ENCODE measurements around the gene OBSL1. TPM values are rescaled to one million over a fixed set of nuclear protein-coding genes. Genes with fewer than 3 reads are reported as not detected.

Gene OBSL1
- total RNA-seq, 1 experiment from 2014 or later = 23.1 TPM

- TF ChIP-seq, protein P1, sequence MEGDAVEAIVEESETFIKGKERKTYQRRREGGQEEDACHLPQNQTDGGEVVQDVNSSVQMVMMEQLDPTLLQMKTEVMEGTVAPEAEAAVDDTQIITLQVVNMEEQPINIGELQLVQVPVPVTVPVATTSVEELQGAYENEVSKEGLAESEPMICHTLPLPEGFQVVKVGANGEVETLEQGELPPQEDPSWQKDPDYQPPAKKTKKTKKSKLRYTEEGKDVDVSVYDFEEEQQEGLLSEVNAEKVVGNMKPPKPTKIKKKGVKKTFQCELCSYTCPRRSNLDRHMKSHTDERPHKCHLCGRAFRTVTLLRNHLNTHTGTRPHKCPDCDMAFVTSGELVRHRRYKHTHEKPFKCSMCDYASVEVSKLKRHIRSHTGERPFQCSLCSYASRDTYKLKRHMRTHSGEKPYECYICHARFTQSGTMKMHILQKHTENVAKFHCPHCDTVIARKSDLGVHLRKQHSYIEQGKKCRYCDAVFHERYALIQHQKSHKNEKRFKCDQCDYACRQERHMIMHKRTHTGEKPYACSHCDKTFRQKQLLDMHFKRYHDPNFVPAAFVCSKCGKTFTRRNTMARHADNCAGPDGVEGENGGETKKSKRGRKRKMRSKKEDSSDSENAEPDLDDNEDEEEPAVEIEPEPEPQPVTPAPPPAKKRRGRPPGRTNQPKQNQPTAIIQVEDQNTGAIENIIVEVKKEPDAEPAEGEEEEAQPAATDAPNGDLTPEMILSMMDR (conservative IDR thresholded peaks at IDR 0.05; ENCODE audit: low read depth, low read length) = no peak
- TF ChIP-seq EZH2 (IDR thresholded peaks at IDR 0.05; ENCODE audit: borderline replicate concordance, low read depth, low read length, poor library complexity, severe bottlenecking) = no peak
- DNase-seq (ENCODE audit: low spot score) = no peak
- no peaks in the 10 kb centered on the region for H3K4me1 ChIP-seq (ENCODE audit: insufficient read depth, low read length, poor library complexity, severe bottlenecking)
- ChIA-PET CTCF (no interaction called here), POLR2A (ENCODE audit: low non-redundant PET) (no interaction called here)
- H3K27ac ChIP-seq (ENCODE audit: low read depth, low read length, poor library complexity, severe bottlenecking) = no peak overlapping the region
- no peaks in the 10 kb centered on the region for H3K9me3 ChIP-seq (ENCODE audit: low read depth, low read length, poor library complexity, severe bottlenecking)
- H3K4me3 ChIP-seq (ENCODE audit: low read depth, low read length, poor library complexity, severe bottlenecking) = no peak overlapping the region
- H3K36me3 ChIP-seq (ENCODE audit: insufficient read depth, low read length, poor library complexity, severe bottlenecking) = no peaks in the 10 kb centered on the region
- no TSS peak for BruUV-seq (replicated peaks)
- intact Hi-C loops (cut with micrococcal nuclease; ENCODE audit: unreplicated experiment) = no loop called here
- H3K27me3 ChIP-seq (replicated peaks; ENCODE audit: insufficient read depth, low read depth, low read length, poor library complexity) = no peaks in the 10 kb centered on the region
Observed at GRCh38 chr2:219557791-219558785, 13.3 kb downstream of the OBSL1 start.

DNA sequence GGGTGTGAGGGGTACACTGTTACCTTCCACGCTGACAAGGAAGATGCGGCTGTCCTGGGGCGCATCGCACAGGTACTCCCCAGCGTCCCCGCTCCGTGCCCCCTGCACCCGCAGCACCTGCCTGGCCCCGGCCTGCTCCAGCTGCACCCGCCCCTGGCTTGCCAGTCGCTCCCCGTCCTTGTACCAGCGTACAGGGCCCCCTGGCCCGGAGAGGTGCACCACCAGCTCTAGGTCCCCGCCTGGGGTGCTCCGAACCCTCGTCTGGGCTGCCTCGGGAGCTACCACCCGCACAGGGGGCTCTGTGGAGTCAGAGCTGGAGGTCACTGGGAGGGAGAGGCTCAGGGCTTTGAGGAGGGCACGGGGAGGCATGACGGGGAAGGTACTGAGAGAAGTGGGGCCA, 14.0 kb downstream of the OBSL1 start:
- Histone ChIP-seq H3K4me3 (ENCODE audit: low read depth, low read length, poor library complexity, severe bottlenecking) (no peak overlapping the region), H3K27me3 (replicated peaks; ENCODE audit: insufficient read depth, low read depth, low read length, poor library complexity) (no peaks in the 10 kb centered on the region), H3K4me1 (ENCODE audit: insufficient read depth, low read length, poor library complexity, severe bottlenecking) (no peaks in the 10 kb centered on the region), H3K27ac (ENCODE audit: low read depth, low read length, poor library complexity, severe bottlenecking) (no peak overlapping the region), H3K9me3 (ENCODE audit: low read depth, low read length, poor library complexity, severe bottlenecking) (no peaks in the 10 kb centered on the region), H3K36me3 (ENCODE audit: insufficient read depth, low read length, poor library complexity, severe bottlenecking) (no peaks in the 10 kb centered on the region)
- no peak for DNase-seq (ENCODE audit: low spot score)
- intact Hi-C loops (cut with micrococcal nuclease; ENCODE audit: unreplicated experiment) = no loop called here
- no TSS peak for BruUV-seq (replicated peaks)
- TF ChIP-seq, protein P1 (conservative IDR thresholded peaks at IDR 0.05; ENCODE audit: low read depth, low read length) = no peak
- no peak for TF ChIP-seq EZH2 (IDR thresholded peaks at IDR 0.05; ENCODE audit: borderline replicate concordance, low read depth, low read length, poor library complexity, severe bottlenecking)
- ChIA-PET POLR2A (ENCODE audit: low non-redundant PET) (no interaction called here), CTCF (no interaction called here)

GRCh38 chr2:219556413-219556812, 14.9 kb downstream of the OBSL1 start:
- Histone ChIP-seq H3K36me3 (ENCODE audit: insufficient read depth, low read length, poor library complexity, severe bottlenecking) (no peaks in the 10 kb centered on the region), H3K9me3 (ENCODE audit: low read depth, low read length, poor library complexity, severe bottlenecking) (no peaks in the 10 kb centered on the region), H3K4me3 (ENCODE audit: low read depth, low read length, poor library complexity, severe bottlenecking) (no peak overlapping the region), H3K27me3 (replicated peaks; ENCODE audit: insufficient read depth, low read depth, low read length, poor library complexity) (no peaks in the 10 kb centered on the region), H3K4me1 (ENCODE audit: insufficient read depth, low read length, poor library complexity, severe bottlenecking) (no peaks in the 10 kb centered on the region), H3K27ac (ENCODE audit: low read depth, low read length, poor library complexity, severe bottlenecking) (no peak overlapping the region)
- ChIA-PET CTCF (no interaction called here), POLR2A (ENCODE audit: low non-redundant PET) (no interaction called here)
- no peak for DNase-seq (ENCODE audit: low spot score)
- TF ChIP-seq, protein P1 (conservative IDR thresholded peaks at IDR 0.05; ENCODE audit: low read depth, low read length) = no peak
- TF ChIP-seq EZH2 (IDR thresholded peaks at IDR 0.05; ENCODE audit: borderline replicate concordance, low read depth, low read length, poor library complexity, severe bottlenecking) = no peak
- intact Hi-C loops (cut with micrococcal nuclease; ENCODE audit: unreplicated experiment) = no loop called here
- no TSS peak for BruUV-seq (replicated peaks)
